Measurements from ENCODE around the gene ZBED1.
"Not testable (repeated sequence)": the region's sequence is repeated elsewhere in the genome, so short reads cannot be mapped to it uniquely, and the experiment has no call there.

ZBED1 gene

DNA sequence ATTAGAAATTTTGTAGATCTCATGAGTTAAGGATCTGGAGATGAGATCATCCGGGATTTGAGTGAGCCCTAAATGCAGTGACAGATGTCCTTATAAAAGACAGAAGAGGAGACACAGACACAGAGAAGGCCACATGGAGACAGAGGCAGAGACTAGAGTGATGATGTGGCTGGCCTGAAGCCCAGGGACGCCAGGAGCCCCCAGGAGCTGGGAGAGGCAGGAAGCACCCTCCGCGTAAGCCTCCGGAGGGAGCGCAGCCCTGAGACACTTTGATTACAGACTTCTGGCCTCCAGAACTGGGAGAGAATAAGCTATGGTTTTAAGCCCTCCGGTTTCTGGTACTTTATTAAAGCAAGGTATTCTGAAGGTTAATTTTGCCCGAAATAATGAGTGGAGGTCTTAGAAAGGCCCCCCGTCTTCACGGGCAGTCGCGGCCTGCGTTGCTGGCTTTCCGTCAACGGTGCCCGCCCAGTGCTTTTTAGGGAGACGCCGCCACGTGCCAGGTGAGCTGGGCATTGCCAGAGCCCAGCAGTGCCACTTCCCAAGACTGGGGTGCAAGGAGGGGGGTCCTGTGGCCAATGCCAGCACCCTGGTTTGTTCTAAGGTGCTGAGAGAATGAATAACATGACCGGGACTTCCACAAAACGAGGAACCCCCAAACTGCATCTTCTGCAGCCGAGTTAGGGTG lies 8.1 kb downstream of the ZBED1 start:
- DNase-seq = no peak

- no peak for DNase-seq
Measured at GRCh38 chrX:2490634-2491033, 10.1 kb downstream of the ZBED1 start.

GRCh38 chrX:2489446-2490445 lies 11.0 kb downstream of the ZBED1 start:
- DNase-seq = no peak

- no peak for DNase-seq
Measured at GRCh38 chrX:2488621-2489285, 12.0 kb downstream of the ZBED1 start.

DNA sequence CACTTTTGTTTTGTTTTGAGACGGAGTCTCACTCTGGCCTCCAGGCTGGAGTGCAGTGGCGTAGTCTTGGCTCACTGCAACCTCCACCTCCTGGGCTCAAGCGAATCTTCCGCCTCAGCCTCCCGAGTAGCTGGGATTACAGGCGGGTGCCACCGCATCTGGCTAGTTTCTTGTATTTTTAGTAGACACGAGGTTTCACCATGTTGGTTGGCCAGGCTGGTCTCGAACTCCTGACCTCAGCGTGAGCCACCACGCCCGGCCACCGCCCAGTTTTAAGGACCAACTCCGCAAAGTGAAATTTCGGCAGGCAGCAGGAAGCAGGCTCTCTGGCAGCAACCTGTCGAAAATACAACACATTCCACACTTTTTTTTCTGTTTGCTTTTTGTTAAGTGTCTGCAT lies 13.4 kb downstream of the ZBED1 start:
- no peak for DNase-seq

- DNase-seq = no peak
Measured at GRCh38 chrX:2486476-2487133, 14.2 kb downstream of the ZBED1 start.

- DNase-seq = no peak
Measured at GRCh38 chrX:2485789-2486345, 14.9 kb downstream of the ZBED1 start.

- no peak for DNase-seq
Measured at GRCh38 chrX:2484721-2485648, 15.8 kb downstream of the ZBED1 start.

DNA sequence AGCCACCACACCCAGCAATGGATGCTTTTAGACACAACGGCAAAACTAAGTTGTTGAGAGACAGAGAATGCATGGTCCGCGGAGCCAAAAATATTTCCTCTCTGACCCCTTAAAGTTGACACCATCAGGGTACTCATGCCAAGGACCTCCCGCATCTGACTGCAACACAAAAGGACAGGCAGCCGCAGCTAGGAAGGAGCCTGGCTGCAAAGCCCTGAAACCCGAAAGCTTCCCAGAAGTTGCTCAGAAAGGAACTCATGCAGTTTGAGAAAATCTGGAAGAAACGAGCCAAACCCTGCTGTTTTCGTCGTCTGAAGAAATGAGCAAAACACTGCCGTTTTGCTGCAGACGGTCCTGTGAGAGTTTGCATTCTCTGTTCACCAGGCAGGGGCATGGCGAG lies 16.5 kb downstream of the ZBED1 start:
- no peak for DNase-seq

DNA sequence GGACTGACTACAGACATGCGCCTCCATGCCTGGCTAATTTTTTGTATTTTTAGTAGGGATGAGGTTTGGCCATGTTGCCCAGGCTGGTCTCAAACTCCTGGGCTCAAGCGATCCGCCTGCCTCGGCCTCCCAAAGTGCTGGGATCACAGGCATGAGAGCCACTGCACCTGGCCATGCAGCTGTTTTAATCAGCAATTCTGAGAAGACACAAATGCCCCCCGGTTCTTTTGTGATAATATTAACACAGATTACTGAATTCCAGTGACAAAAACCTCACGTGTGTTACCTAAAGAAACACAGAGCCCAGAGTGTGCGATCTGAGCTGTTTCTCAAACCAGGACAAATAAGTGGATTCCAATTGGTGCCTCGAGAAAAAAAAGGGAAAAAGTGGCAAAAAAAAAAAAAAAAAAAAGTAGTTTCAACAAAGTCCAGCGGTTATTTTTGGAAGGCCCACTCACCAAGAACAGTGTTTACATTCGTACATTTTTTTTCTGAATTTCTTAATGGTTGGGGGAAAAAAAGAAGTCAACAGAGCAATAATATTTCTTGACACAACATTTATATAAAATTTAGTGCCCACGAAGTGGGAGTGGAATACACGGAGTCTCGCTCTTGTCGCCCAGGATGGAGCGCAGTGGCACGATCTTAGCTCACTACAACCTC lies 17.2 kb downstream of the ZBED1 start:
- no peak for DNase-seq

- DNase-seq = not testable (repeated sequence)
Measured at GRCh38 chrX:2481597-2481996, 19.2 kb downstream of the ZBED1 start.

GRCh38 chrX:2479982-2480381 lies 20.8 kb downstream of the ZBED1 start:
- DNase-seq = not testable (repeated sequence)

GRCh38 chrX:2479420-2479780 lies 21.4 kb downstream of the ZBED1 start:
- DNase-seq = no peak

DNA sequence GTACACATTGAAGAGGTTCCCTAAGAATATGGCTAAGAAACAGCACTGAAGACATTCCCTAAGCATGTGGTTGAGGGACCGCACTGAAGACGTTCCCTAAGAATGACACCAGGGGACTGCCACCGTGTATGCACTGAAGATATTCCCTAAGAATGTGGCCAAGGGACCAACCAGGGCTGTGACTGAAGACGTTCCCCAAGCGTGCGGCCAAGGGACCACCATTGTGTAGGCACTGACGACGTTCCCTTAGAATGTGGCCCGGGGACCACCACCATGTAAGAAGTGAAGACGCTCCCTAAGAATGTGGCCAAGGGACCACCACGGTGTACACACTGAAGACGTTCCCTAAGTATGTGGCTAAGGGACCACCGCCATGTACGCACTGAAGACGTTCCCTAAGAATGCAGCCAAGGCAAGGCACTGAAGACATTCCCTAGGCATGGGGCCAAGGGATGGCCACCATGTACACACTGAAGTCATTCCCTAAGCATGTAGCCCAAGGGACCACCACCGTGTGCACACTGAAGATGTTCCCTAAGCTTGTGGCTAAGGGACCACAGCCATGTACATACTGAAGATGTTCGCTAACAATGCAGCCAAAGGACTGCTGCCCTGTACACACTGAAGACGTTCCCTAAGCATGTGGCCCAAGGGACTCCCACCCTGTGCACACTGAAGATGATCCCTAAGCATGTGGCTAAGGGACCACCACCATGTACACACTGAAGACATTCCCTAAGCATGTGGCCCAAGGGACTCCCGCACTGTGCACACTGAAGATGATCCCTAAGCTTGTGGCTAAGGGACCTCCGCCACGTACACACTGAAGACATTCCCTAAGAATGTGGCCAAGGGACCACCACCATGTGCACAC lies 22.0 kb downstream of the ZBED1 start:
- DNase-seq = no peak

- DNase-seq = not testable (repeated sequence)
Measured at GRCh38 chrX:2477313-2477712, 23.5 kb downstream of the ZBED1 start.

DNA sequence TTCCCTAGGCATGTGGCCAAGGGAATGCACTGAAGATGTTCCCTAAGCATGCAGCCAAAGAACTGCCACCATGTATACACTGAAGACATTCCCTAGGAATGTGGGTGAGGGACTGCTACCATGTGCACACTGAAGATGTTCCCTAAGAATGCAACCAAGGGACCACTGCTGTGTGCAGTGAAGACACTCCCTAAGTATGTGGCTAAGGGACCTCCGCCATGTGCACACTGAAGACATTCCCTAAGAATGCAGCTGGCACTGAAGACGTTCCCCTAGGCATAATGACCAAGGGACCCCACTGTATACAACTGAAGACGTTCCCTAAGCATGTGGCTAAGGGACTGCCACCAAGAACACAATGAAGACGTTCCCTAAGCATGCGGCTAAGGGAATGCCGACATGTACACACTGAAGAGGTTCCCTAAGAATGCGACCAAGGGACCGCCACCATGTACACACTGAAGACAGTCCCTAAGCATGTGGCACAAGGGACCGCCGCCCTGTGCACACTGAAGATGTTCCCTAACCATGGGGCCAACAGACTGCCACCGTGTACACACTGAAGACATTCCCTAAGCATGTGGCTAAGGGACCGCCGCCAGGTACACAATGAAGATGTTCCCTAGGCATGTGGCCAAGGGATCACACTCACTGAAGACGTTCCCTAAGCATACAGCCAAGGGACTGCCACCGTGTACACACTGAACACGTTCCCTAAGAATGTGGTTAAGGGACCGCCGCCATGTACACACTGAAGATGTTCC lies 25.6 kb downstream of the ZBED1 start:
- no peak for DNase-seq

- no peak for DNase-seq
Measured at GRCh38 chrX:2474280-2474962, 26.4 kb downstream of the ZBED1 start.

DNA sequence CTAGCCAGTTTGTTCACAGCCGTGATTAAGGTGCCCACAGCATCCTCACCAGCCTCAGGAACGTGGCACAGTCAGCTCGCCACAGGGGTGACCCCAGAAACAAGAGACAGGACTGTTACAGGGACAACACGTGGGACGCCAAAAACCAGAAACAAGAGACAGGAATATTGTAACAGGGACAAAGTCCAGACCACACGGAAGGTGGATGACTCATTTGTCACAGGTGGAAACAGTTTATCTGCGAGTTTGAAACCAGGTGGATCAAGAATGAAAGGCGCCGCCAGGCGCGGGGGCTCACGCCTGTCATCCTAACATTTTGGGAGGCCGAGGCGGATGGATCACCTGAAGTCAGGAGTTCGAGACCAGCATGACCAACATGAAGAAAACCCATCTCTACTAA lies 27.7 kb downstream of the ZBED1 start:
- DNase-seq = not testable (repeated sequence)

GRCh38 chrX:2471641-2472040 lies 29.1 kb downstream of the ZBED1 start:
- no peak for DNase-seq
